GM21737 (cell line): ENCODE data around the gene CPO.
"Not testable (repeated sequence)": the region's sequence is repeated elsewhere in the genome, so short reads cannot be mapped to it uniquely, and the experiment has no call there.

Experiments used
- ATAC-seq: cut with Tn5 transposase; IDR thresholded peaks from one replicate; pipeline ENCODE4 v1.9.1; 2021; ENCODE audit warnings: mild to moderate bottlenecking, moderate library complexity; ENCODE audit not compliant: unreplicated experiment

Gene CPO, protein sequence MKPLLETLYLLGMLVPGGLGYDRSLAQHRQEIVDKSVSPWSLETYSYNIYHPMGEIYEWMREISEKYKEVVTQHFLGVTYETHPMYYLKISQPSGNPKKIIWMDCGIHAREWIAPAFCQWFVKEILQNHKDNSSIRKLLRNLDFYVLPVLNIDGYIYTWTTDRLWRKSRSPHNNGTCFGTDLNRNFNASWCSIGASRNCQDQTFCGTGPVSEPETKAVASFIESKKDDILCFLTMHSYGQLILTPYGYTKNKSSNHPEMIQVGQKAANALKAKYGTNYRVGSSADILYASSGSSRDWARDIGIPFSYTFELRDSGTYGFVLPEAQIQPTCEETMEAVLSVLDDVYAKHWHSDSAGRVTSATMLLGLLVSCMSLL

DNA sequence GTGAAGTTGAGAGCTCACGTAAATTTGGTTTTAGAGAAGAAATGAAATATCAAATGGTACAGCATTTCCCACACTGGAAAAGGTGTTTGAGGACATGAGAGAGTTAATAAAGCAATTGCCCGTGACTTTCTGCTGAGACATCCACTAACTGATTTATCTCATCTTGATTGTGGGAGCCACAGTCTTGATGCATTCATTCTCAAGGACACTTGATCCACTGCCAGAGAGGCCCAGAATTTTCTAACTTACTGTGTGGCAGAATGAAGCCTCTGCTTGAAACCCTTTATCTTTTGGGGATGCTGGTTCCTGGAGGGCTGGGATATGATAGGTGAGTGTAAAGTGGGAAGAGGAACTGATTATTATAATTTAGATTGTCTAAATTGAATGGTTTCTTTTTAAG, at the start of gene CPO:
Gene CPO (plus strand): TSS at position 179 of the 400 bp plus-strand sequence. CDS start 82 bp downstream, at position 261.
- ATAC-seq = no peak

DNA sequence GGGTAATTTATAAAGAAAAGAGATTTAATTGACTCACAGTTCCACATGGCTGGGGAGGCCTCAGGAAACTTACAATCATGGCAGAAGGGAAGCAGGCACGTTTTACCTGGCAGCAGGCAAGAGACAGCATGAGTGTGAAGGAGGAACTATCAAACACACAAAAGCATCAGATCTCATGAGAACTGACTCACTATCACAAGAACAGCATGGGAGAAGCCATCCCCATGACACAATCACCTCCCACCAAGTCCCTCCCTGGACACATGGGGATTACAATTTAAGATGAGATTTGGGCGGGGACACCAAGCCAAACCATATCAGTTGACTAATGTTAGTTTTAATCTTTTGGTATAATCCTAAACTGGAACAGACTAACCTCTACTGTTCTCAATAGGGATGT, 49.1 kb upstream of the CPO start:
- no peak for ATAC-seq

GRCh38 chr2:206890926-206891325, 48.4 kb upstream of the CPO start:
- ATAC-seq = no peak

- ATAC-seq = no peak
Observed at GRCh38 chr2:206915121-206915520, 24.2 kb upstream of the CPO start.

DNA sequence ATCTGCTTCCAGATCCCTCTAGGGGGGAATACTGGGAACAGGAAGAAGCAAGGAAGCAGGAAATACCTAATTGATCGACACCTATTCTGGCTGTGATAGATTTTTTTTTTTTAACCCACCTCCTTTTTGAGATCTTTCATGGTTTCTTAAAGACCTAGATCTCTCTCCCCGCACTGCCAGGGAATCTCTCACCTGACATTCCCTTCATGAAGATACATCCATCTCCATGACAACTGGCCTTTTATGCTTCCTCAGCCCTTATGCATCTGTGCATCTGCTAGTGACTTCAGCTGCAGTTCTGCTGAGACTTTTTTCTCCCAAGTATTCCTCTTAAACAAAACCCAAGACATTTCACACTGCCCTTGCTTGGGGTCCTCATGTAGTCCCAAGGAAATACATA, 21.1 kb upstream of the CPO start:
- no peak for ATAC-seq

GRCh38 chr2:206920310-206920709, 19.0 kb upstream of the CPO start:
- no peak for ATAC-seq

GRCh38 chr2:206920951-206921350, 18.4 kb upstream of the CPO start:
- ATAC-seq = no peak

DNA sequence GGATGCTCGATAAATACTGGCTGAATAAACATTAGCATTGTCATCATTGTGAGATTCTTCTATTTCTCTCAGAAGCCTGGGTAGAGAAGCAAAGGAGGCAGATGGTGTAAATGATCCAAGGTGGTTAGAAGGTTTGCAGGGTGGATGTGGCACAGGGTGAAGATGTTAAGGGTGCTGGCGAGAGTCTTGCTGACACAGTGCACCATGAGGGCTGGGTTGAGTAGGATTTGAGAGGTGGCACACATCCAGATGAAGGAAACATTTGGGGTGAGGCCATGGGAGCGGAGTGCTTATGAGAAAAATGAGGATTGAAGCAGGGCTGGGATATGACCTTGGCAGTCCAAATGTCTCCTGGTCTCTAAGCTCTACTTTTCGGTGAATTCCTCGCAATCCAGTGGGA, 17.8 kb upstream of the CPO start:
- no peak for ATAC-seq

GRCh38 chr2:206935991-206936842, 3.1 kb upstream of the CPO start:
- ATAC-seq = no peak

DNA sequence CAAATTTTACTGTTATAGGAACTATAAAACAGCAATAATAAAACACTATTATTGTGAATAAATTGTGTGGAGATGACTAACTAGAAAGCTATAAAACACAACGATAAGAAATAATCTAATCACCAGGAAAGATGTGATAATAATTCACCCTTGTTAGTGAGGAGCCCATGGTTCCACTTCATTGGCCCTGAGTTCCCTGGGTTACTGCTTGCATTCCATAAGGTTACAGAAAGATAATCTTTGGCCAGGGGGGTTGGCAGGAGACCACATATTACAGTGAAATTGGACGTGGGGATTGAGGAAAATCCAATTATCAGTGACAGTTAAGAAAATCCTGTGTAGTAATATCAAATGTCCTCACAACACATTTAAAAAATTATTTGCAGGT, 2.5 kb upstream of the CPO start:
- no peak for ATAC-seq

- no peak for ATAC-seq
Observed at GRCh38 chr2:206937555-206937954, 1.8 kb upstream of the CPO start.

- ATAC-seq = no peak
Observed at GRCh38 chr2:206940546-206940945, 1.2 kb downstream of the CPO start.

GRCh38 chr2:206942592-206943478, 3.5 kb downstream of the CPO start:
- no peak for ATAC-seq

DNA sequence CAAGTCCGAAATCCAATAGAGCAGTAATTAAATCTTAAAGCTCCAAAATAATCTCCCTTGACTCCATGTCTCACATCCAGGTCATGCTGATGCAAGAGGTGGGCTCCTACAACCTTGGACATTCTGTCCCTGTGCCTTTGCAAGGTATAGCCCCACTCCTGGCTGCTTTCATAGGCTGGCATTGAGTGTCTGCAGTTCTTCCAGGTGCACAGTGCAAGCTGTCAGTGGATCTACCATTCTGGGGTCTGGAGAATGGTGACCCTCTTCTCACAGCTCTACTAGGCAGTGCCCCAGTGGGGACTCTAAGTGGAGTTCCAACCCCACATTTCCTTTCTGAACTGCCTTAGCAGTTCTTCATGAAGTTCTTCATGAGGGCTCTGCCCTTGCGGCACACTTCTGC, 14.1 kb downstream of the CPO start:
- ATAC-seq = not testable (repeated sequence)

GRCh38 chr2:206955253-206955652, 15.9 kb downstream of the CPO start:
- ATAC-seq = no peak

DNA sequence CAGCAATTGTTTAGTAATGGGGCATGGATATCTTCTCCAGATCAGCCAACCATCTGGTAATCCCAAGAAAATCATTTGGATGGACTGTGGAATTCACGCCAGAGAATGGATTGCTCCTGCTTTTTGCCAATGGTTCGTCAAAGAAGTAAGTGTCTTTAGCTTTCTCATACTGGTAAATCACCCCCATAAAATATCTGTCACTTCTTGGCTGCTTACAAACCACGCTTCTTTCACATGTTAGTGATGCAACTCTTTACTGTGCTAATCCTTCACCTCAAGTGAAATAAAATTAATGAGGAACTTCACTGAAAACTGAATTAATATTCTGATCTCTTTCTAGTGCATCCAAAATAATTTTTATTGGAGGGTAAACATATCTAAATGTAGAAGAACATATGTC, 18.9 kb downstream of the CPO start:
- ATAC-seq = no peak

DNA sequence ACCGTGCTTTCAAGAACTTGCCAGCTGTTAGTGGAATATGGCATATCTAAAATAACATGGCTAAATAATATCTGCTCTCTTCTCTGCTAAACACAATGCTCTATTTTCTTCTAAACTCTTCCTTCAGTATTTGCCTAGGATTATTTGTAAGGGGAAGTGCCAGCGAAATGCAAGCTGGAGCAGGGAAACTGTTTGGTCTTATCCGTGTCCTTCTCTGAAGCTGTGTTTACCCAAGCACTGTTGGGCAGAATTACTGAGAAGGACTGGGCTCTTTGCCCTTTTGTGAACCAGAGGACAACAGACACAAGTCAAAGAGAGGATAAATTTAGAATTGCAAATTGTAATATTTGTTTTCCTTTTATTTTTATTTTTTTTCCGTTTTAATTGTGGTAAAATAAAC, 23.6 kb downstream of the CPO start:
- ATAC-seq = no peak

- no peak for ATAC-seq
Observed at GRCh38 chr2:206968134-206969086, 29.1 kb downstream of the CPO start.

DNA sequence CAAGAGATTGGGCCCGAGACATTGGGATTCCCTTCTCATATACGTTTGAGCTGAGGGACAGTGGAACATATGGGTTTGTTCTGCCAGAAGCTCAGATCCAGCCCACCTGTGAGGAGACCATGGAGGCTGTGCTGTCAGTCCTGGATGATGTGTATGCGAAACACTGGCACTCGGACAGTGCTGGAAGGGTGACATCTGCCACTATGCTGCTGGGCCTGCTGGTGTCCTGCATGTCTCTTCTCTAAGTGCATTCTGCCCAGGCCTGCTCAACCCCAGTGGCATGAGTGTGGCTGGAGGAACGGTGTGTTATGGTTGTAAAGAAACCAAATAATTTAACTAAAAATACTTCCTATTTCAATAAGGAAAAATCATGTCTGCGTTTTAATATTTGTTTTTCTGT, 29.9 kb downstream of the CPO start:
- no peak for ATAC-seq
